WTC11 (cell line): ENCODE measurements around the gene SYNJ2. TPM values are rescaled to one million over a fixed set of nuclear protein-coding genes. Genes with fewer than 3 reads are reported as not detected.

Experiments
- ATAC-seq: fragments of 200-7000 bp; cut with Tn5 transposase; 2 replicates; pipeline ENCODE4 v1.10.0; 2021; ENCODE audit warnings: mild to moderate bottlenecking, moderate library complexity
- CTCF ChIA-PET: fragments of 300-600 bp; sonication (Branson Sonifier 250); formaldehyde crosslinking; loops from one replicate; lab custom pipeline; 2021; ENCODE audit warnings: antibody characterized with exemption; lab: Charles Lee
- POLR2A ChIA-PET: fragments of 350-600 bp; sonication (Branson Sonifier 250); formaldehyde crosslinking; loops from one replicate; lab custom pipeline; 2021; ENCODE audit warnings: antibody characterized with exemption; lab: Charles Lee
- DNase-seq: peaks from one replicate; pipeline ENCODE4 v3.0.0; 2021; ENCODE audit warnings: low spot score
- H3K27ac Mint-ChIP-seq: 2 replicates; pipeline ENCODE4 v1.8.0; 2021; ENCODE audit warnings: mixed read lengths
- H3K27me3 Mint-ChIP-seq: 2 replicates; pipeline ENCODE4 v1.8.0; 2021; ENCODE audit warnings: low read depth, mild to moderate bottlenecking, moderate library complexity, mixed read lengths
- H3K36me3 Mint-ChIP-seq: 2 replicates; pipeline ENCODE4 v1.8.0; 2021; ENCODE audit warnings: mixed read lengths
- H3K4me1 Mint-ChIP-seq: 2 replicates; pipeline ENCODE4 v1.8.0; 2022; ENCODE audit warnings: mixed read lengths
- H3K4me3 Mint-ChIP-seq: 2 replicates; pipeline ENCODE4 v1.8.0; 2021; ENCODE audit warnings: mild to moderate bottlenecking, moderate library complexity, mixed read lengths
- H3K9me3 Mint-ChIP-seq: 2 replicates; pipeline ENCODE4 v1.8.0; 2021; ENCODE audit warnings: mixed read lengths
- ELF4 ChIP-seq: sonication (generic); formaldehyde crosslinking; IDR thresholded peaks from 2 replicates; pipeline ENCODE4 v1.8.1; 2022; ENCODE audit warnings: low read depth, mild to moderate bottlenecking, moderate library complexity, missing genetic modification reagents
- ESRRA ChIP-seq: sonication (generic); formaldehyde crosslinking; IDR thresholded peaks from 2 replicates; pipeline ENCODE4 v1.8.1; 2022; ENCODE audit warnings: mild to moderate bottlenecking, missing genetic modification reagents, borderline replicate concordance
- ETV6 ChIP-seq: sonication (generic); formaldehyde crosslinking; IDR thresholded peaks from 2 replicates; pipeline ENCODE4 v1.8.1; 2022; ENCODE audit warnings: mild to moderate bottlenecking, missing genetic modification reagents
- FOXJ3 ChIP-seq: sonication (generic); formaldehyde crosslinking; IDR thresholded peaks from 2 replicates; pipeline ENCODE4 v1.9.0; 2021; ENCODE audit warnings: missing genetic modification reagents, mild to moderate bottlenecking, borderline replicate concordance
- FOXK1 ChIP-seq: sonication (generic); formaldehyde crosslinking; IDR thresholded peaks from 2 replicates; pipeline ENCODE4 v1.8.0; 2022; ENCODE audit warnings: mild to moderate bottlenecking, moderate library complexity, missing genetic modification reagents
- JUN ChIP-seq: sonication (generic); formaldehyde crosslinking; IDR thresholded peaks from 2 replicates; pipeline ENCODE4 v1.8.0; 2023; ENCODE audit warnings: mild to moderate bottlenecking, missing genetic modification reagents
- MXD4 ChIP-seq: fragments of 250-450 bp; sonication (Bioruptor Pico); IDR thresholded peaks from 2 replicates; pipeline ENCODE4 v1.8.0; 2021; ENCODE audit warnings: mild to moderate bottlenecking, moderate library complexity, borderline replicate concordance
- NR2C2 ChIP-seq: sonication (generic); formaldehyde crosslinking; IDR thresholded peaks from 2 replicates; pipeline ENCODE4 v1.8.0; 2022; ENCODE audit warnings: mild to moderate bottlenecking, missing genetic modification reagents
- SMAD3 ChIP-seq: sonication (generic); formaldehyde crosslinking; IDR thresholded peaks from 2 replicates; pipeline ENCODE4 v1.8.0; 2022; ENCODE audit warnings: missing genetic modification reagents, mild to moderate bottlenecking, borderline replicate concordance
- TEAD1 ChIP-seq: sonication (generic); formaldehyde crosslinking; IDR thresholded peaks from 2 replicates; pipeline ENCODE4 v1.8.0; 2022; ENCODE audit warnings: mild to moderate bottlenecking, missing genetic modification reagents
- ZNF121 ChIP-seq: sonication (generic); formaldehyde crosslinking; IDR thresholded peaks from 2 replicates; pipeline ENCODE4 v1.8.0; 2023; ENCODE audit warnings: missing genetic modification reagents
- ZNF232 ChIP-seq: sonication (generic); formaldehyde crosslinking; IDR thresholded peaks from 2 replicates; pipeline ENCODE4 v1.8.0; 2022; ENCODE audit warnings: mild to moderate bottlenecking, missing genetic modification reagents
- ZNF317 ChIP-seq: sonication (generic); formaldehyde crosslinking; IDR thresholded peaks from 2 replicates; pipeline ENCODE4 v1.8.1; 2023; ENCODE audit warnings: low read depth, mild to moderate bottlenecking, moderate library complexity, missing genetic modification reagents, borderline replicate concordance
- ZNF423 ChIP-seq: fragments of 250-450 bp; sonication (Bioruptor Pico); IDR thresholded peaks from 2 replicates; pipeline ENCODE4 v2.1.2; 2022; ENCODE audit warnings: mild to moderate bottlenecking, moderate library complexity
- total RNA-seq: library from RNA; stranded (reverse); gene quantifications from 3 replicates; pipeline ENCODE4 v1.2.3, GENCODE V29; 2021
- TF ChIP-seq, protein P1 (sequence below): sonication (generic); formaldehyde crosslinking; IDR thresholded peaks from 2 replicates; pipeline ENCODE4 v1.8.0; 2022; ENCODE audit warnings: mild to moderate bottlenecking, missing genetic modification reagents
- TF ChIP-seq, protein P2 (sequence below): fragments of 250-450 bp; sonication (Bioruptor Pico); IDR thresholded peaks from 2 replicates; pipeline ENCODE4 v2.1.2; 2022; ENCODE audit warnings: mild to moderate bottlenecking, moderate library complexity
- TF ChIP-seq, protein P3 (sequence below): sonication (generic); formaldehyde crosslinking; IDR thresholded peaks from 2 replicates; pipeline ENCODE4 v1.8.0; 2023; ENCODE audit warnings: missing genetic modification reagents

SYNJ2 gene
- total RNA-seq, 1 experiment from 2014 or later, result 15.3 TPM

DNA sequence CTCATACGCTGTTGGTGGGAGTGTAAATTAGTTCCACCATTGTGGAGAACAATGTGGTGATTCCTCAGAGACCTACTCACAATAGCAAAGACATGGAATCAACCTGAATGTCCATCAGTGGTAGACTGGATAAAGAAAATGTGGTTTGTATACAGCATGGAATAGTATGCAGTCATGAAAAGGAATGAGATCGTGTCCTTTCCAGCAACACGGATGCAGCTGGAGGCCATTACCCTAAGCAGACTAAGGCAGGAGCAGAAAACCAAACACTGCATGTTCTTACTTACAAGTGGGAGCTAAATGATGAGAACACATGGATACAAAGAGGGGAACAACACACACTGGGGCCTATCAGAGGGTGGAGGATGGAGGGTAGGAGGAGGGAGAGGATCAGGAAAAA is 54.6 kb downstream of the SYNJ2 start:
- H3K27me3 Mint-ChIP-seq, result no peaks in the 10 kb centered on the region; the same call in 1 of the 2 replicates
- ChIA-PET CTCF (no interaction called here), POLR2A (no interaction called here)
- peaks cover 6% of the 10 kb centered on the region for H3K9me3 Mint-ChIP-seq
- H3K36me3 Mint-ChIP-seq, result peaks cover 5% of the 10 kb centered on the region
- peaks cover 16% of the 10 kb centered on the region for H3K4me1 Mint-ChIP-seq
- ATAC-seq (no peak), DNase-seq (no peak)
- H3K4me3 Mint-ChIP-seq, result no peak overlapping the region
- TF ChIP-seq, protein P1, sequence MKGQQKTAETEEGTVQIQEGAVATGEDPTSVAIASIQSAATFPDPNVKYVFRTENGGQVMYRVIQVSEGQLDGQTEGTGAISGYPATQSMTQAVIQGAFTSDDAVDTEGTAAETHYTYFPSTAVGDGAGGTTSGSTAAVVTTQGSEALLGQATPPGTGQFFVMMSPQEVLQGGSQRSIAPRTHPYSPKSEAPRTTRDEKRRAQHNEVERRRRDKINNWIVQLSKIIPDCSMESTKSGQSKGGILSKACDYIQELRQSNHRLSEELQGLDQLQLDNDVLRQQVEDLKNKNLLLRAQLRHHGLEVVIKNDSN (CRISPR knock-in tag), result no peak
- TF ChIP-seq, protein P2, sequence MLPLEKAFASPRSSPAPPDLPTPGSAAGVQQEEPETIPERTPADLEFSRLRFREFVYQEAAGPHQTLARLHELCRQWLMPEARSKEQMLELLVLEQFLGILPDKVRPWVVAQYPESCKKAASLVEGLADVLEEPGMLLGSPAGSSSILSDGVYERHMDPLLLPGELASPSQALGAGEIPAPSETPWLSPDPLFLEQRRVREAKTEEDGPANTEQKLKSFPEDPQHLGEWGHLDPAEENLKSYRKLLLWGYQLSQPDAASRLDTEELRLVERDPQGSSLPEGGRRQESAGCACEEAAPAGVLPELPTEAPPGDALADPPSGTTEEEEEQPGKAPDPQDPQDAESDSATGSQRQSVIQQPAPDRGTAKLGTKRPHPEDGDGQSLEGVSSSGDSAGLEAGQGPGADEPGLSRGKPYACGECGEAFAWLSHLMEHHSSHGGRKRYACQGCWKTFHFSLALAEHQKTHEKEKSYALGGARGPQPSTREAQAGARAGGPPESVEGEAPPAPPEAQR (CRISPR knock-in tag), result no peak
- TF ChIP-seq ZNF423 (CRISPR knock-in tag) (no peak), ELF4 (CRISPR knock-in tag) (no peak)
- H3K27ac Mint-ChIP-seq, result no peak overlapping the region

DNA sequence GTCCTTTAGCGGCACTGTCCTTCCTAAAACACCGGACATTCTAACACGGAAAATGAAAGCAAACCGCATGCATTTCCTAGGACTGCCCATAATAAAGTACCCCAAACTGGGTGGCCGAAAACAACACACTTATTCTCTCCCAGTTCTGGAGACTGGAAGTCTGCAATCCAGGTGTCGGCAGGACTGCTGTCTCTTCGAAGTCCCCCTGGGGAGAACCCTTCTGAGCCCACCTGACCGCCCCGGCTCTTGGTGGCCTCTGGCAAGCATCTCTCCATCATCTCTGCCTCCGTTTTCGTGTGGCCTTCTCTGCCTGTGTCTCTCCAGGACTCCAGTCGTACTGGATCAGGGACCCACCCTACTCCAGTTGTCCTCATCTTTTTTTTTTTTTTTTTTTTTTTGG is 55.4 kb downstream of the SYNJ2 start:
- DNase-seq, result no peak
- POLR2A ChIA-PET, result no interaction called here
- peaks cover 6% of the 10 kb centered on the region for H3K9me3 Mint-ChIP-seq
- no peaks in the 10 kb centered on the region; the same call in 1 of the 2 replicates for H3K27me3 Mint-ChIP-seq
- H3K36me3 Mint-ChIP-seq, result peaks cover 5% of the 10 kb centered on the region
- ATAC-seq, result no peak
- CTCF ChIA-PET, result no interaction called here
- H3K27ac Mint-ChIP-seq, result no peak overlapping the region
- TF ChIP-seq JUN (CRISPR knock-in tag), result no peak
- TF ChIP-seq ESRRA, result no peak
- no peak for TF ChIP-seq MXD4 (CRISPR knock-in tag)
- no peak for TF ChIP-seq SMAD3 (CRISPR knock-in tag)
- peaks cover 13% of the 10 kb centered on the region for H3K4me1 Mint-ChIP-seq
- no peak overlapping the region for H3K4me3 Mint-ChIP-seq

DNA sequence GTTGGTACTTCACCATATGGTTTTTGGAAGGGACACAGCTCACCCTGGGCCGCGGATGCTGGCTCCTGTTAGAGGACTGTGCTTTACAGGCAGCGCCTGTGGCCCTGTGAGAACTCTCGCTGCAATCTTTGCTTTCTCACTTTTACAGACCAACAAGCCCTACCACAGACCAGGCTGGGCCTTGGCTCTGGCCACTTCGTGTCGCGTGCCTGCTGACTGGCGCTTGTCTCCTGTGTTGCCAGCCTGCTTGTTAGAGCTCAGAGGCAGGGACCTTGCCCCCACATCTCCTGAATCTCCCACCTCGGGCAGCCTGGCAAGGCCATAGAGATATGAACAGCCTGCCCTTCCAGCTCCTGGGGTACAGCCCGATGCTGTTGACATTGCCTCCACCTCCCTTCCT is 56.1 kb downstream of the SYNJ2 start:
- no peak overlapping the region for H3K27ac Mint-ChIP-seq
- no peak for ATAC-seq
- ChIA-PET POLR2A (no interaction called here), CTCF (interaction anchor here (1.0 kb wide), 1 partner anchor 12 kb away, joined by 4 read pairs; no protein-coding TSS in a partner anchor)
- H3K27me3 Mint-ChIP-seq, result no peaks in the 10 kb centered on the region; the same call in 1 of the 2 replicates
- H3K4me1 Mint-ChIP-seq, result peaks cover 13% of the 10 kb centered on the region
- peaks cover 6% of the 10 kb centered on the region for H3K9me3 Mint-ChIP-seq
- H3K36me3 Mint-ChIP-seq, result peaks cover 5% of the 10 kb centered on the region
- DNase-seq, result no peak
- H3K4me3 Mint-ChIP-seq, result no peak overlapping the region
- TF ChIP-seq ZNF232 (CRISPR knock-in tag) (no peak), NR2C2 (CRISPR knock-in tag) (no peak), FOXK1 (no peak), FOXJ3 (CRISPR knock-in tag) (no peak)
- TF ChIP-seq, protein P3, sequence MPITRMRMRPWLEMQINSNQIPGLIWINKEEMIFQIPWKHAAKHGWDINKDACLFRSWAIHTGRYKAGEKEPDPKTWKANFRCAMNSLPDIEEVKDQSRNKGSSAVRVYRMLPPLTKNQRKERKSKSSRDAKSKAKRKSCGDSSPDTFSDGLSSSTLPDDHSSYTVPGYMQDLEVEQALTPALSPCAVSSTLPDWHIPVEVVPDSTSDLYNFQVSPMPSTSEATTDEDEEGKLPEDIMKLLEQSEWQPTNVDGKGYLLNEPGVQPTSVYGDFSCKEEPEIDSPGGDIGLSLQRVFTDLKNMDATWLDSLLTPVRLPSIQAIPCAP, result no peak

DNA sequence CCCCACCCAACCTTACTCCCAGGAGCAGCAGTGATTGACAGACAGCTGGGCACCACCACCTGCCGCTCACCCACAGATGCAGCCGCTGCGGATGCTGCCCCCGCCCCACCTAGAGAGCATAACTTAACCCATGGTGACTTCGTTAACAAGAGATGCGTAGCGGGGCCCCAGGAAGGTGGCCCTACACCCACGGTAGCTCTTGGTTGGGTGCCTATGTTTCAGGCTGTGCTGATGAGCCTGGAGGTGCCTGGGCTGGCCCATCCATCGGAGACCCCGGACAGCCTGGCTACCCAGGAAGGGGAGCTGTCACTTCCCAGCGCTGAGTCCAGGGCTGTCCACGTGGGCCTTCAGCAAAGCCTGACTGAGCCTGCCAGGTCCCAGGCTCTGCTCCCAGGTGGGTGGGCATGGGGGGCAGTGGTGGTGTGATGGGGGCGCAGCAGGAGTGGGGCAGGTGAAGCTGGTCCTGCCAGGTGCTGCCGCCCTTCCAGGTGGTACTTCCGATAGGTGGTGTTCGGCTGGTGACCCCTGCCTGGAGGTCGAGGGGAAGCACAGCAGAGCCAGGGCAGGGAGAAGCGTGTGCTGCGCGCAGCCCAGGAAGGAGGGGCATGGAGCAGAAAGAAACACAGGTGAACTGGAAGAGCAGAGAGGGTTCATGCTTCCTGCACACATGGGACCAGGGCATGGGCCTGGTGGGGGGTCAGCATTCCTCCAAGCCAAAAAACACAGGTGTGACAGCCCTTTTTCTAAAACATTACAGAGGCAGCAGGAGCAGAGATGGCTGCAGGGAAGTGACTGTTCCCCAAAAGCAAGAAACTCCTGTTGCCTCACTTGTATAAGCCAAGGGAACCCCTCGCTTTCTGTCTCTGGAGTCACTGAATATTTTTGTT is 56.9 kb downstream of the SYNJ2 start:
- TF ChIP-seq NR2C2 (CRISPR knock-in tag) (no peak), ZNF121 (CRISPR knock-in tag) (no peak), ZNF317 (no peak), ETV6 (CRISPR knock-in tag) (no peak), ESRRA (no peak), TEAD1 (CRISPR knock-in tag) (no peak)
- TF ChIP-seq, protein P2 (CRISPR knock-in tag), result no peak
- peak; percentile 16 for ATAC-seq
- Mint-ChIP-seq H3K9me3 (peaks cover 6% of the 10 kb centered on the region), H3K4me3 (no peak overlapping the region), H3K27ac (peak overlapping the region; percentile 23), H3K27me3 (no peaks in the 10 kb centered on the region; the same call in 1 of the 2 replicates), H3K36me3 (peaks cover 5% of the 10 kb centered on the region), H3K4me1 (peaks cover 13% of the 10 kb centered on the region)
- CTCF ChIA-PET, result interaction anchor here (1.0 to 1.2 kb wide), 2 partner anchors 12 to 13 kb away, joined by 4 read pairs; no protein-coding TSS in a partner anchor
- DNase-seq, result no peak
- POLR2A ChIA-PET, result interaction anchor here (1.4 kb wide), 1 partner anchor 11 kb away, joined by 3 read pairs; no protein-coding TSS in a partner anchor
